Measurements from ENCODE around the gene ALOX15.

The ALOX15 gene

DNA sequence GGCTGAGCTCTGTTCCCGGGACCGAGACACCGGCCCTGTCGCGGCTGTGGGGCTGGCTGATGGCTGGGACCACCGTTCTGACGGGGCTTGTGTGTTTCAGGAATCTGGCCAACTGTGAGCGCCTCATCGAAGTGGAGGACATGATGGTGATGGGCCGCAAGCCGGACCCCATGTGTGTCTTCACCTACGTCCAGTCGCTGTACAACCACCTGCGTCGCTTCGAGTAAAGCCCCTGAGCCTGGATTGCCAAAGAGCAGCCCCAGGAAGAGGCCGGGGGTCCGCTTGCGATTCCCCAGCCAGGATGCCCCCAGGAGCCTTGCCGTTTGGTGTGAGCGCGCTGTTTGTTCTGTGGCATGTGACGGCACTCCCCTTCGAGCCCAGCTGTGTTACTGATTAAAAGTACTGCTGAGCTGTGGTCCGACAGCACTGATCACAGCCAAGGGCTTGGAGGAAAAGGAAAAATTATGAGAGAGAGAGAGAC lies 34.2 kb downstream of the ALOX15 start:
- TF ChIP-seq FOXP2 (optimal IDR thresholded peaks at IDR 0.05; ENCODE audit: borderline replicate concordance, extremely low read depth, extremely low read length, insufficient read depth) (no peak), SIN3A (IDR thresholded peaks at IDR 0.05; ENCODE audit: borderline replicate concordance, insufficient read depth, low read length) (no peak), TAF1 (IDR thresholded peaks at IDR 0.05; ENCODE audit: borderline replicate concordance, insufficient read depth, low read length) (no peak), POLR2AphosphoS5 (IDR thresholded peaks at IDR 0.05; ENCODE audit: low read depth, low read length) (no peak)
- TF ChIP-seq, protein P1, sequence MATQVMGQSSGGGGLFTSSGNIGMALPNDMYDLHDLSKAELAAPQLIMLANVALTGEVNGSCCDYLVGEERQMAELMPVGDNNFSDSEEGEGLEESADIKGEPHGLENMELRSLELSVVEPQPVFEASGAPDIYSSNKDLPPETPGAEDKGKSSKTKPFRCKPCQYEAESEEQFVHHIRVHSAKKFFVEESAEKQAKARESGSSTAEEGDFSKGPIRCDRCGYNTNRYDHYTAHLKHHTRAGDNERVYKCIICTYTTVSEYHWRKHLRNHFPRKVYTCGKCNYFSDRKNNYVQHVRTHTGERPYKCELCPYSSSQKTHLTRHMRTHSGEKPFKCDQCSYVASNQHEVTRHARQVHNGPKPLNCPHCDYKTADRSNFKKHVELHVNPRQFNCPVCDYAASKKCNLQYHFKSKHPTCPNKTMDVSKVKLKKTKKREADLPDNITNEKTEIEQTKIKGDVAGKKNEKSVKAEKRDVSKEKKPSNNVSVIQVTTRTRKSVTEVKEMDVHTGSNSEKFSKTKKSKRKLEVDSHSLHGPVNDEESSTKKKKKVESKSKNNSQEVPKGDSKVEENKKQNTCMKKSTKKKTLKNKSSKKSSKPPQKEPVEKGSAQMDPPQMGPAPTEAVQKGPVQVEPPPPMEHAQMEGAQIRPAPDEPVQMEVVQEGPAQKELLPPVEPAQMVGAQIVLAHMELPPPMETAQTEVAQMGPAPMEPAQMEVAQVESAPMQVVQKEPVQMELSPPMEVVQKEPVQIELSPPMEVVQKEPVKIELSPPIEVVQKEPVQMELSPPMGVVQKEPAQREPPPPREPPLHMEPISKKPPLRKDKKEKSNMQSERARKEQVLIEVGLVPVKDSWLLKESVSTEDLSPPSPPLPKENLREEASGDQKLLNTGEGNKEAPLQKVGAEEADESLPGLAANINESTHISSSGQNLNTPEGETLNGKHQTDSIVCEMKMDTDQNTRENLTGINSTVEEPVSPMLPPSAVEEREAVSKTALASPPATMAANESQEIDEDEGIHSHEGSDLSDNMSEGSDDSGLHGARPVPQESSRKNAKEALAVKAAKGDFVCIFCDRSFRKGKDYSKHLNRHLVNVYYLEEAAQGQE (IDR thresholded peaks at IDR 0.05; ENCODE audit: insufficient read depth in 1 of 2, low read depth in 2 of 2, low read length in 2 of 2): no peak

DNA sequence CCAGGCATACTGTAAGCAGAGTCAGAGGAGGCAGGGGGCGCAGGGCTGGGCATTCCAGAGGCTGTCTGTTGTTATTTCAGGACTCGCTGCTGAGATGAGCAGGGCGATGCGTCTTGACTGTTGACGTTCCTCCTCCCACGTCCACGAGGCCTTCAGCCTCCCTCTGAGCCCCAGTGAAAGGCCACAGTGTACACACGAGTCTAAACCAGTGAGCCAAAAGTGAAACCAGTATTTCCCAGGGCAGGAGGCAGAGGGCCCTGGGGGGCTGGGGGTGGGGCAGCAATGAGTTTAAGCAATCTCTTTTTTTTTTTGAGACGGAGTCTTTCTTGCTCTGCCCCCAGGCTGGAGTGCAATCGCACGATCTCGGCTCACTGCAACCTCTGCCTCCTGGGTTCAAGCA lies 35.7 kb downstream of the ALOX15 start:
- TF ChIP-seq POLR2AphosphoS5 (IDR thresholded peaks at IDR 0.05; ENCODE audit: low read depth, low read length) (no peak), FOXP2 (optimal IDR thresholded peaks at IDR 0.05; ENCODE audit: borderline replicate concordance, extremely low read depth, extremely low read length, insufficient read depth) (no peak), TAF1 (IDR thresholded peaks at IDR 0.05; ENCODE audit: borderline replicate concordance, insufficient read depth, low read length) (no peak), SIN3A (IDR thresholded peaks at IDR 0.05; ENCODE audit: borderline replicate concordance, insufficient read depth, low read length) (no peak)
- TF ChIP-seq, protein P1 (IDR thresholded peaks at IDR 0.05; ENCODE audit: insufficient read depth in 1 of 2, low read depth in 2 of 2, low read length in 2 of 2): no peak

DNA sequence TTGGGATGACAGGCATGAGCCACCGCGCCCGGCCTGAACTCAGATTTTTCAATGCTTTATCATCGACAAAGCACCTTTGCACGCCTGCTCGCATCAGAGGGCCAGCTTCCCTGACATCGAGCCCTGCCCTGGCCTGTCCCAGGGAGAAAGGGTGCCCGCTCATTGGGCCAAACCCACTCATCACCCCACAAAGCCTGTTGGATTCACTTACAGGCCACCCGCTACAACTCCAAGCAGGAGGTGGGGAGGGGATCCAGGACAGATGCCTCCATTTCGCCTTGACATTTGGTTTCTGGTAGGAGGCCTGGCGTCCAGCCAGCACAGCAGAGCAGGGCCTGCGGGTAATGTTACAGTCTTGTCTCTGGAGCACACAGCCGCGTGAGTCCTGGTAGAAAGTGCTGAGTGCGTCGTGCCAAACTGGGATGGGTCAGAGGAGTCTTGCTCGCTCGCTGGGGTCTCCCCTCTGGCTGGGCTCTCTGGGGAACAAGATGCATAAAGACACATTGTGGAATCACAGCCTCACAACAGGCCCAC lies 37.3 kb downstream of the ALOX15 start:
- TF ChIP-seq FOXP2 (optimal IDR thresholded peaks at IDR 0.05; ENCODE audit: borderline replicate concordance, extremely low read depth, extremely low read length, insufficient read depth): peak; percentile 15
- no peak for TF ChIP-seq POLR2AphosphoS5 (IDR thresholded peaks at IDR 0.05; ENCODE audit: low read depth, low read length)
- TF ChIP-seq TAF1 (IDR thresholded peaks at IDR 0.05; ENCODE audit: borderline replicate concordance, insufficient read depth, low read length): no peak

DNA sequence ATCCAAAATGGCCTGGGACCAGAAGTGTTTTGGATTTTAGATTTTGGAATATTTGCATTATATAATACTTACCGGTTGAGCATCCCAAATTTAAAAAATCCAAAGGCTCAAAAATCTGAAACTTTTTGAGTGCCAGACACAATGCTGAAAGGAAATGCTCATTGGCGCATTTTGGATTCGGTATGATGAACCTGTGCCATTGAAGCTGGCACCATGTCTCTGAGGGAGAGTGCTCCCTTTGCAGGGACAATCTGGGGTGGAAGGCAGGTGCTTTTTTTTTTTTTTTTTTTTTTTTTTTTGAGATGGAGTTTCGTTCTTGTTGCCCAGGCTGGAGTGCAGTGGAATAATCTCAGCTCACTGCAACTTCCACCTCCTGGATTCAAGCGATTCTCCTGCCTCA lies 39.4 kb downstream of the ALOX15 start:
- no peak for TF ChIP-seq SIN3A (IDR thresholded peaks at IDR 0.05; ENCODE audit: borderline replicate concordance, insufficient read depth, low read length)
- no peak for TF ChIP-seq POLR2AphosphoS5 (IDR thresholded peaks at IDR 0.05; ENCODE audit: low read depth, low read length)
- TF ChIP-seq, protein P1 (IDR thresholded peaks at IDR 0.05; ENCODE audit: insufficient read depth in 1 of 2, low read depth in 2 of 2, low read length in 2 of 2): no peak
- no peak for TF ChIP-seq TAF1 (IDR thresholded peaks at IDR 0.05; ENCODE audit: borderline replicate concordance, insufficient read depth, low read length)
- no peak for TF ChIP-seq FOXP2 (optimal IDR thresholded peaks at IDR 0.05; ENCODE audit: borderline replicate concordance, extremely low read depth, extremely low read length, insufficient read depth)

DNA sequence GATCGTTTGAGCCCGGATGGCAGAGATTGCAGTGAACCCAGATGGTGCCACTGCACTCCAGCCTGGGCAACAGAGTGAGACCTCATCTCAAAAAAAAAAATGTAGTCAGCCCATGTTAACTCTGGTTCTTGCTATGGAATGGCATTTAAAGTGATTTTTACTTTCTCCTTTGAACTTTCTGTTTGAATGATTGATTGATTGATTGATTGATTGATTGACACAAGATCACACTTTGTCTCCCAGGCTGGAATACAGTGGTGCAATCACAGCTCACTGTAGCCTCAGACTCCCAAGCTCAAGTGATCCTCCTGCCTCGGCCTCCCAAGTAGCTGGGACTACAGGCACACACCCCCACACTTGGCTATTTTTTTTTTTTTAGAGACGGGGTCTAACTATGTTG lies 40.2 kb downstream of the ALOX15 start:
- TF ChIP-seq FOXP2 (optimal IDR thresholded peaks at IDR 0.05; ENCODE audit: borderline replicate concordance, extremely low read depth, extremely low read length, insufficient read depth): no peak
- no peak for TF ChIP-seq TAF1 (IDR thresholded peaks at IDR 0.05; ENCODE audit: borderline replicate concordance, insufficient read depth, low read length)
- TF ChIP-seq, protein P1 (IDR thresholded peaks at IDR 0.05; ENCODE audit: insufficient read depth in 1 of 2, low read depth in 2 of 2, low read length in 2 of 2): no peak
- TF ChIP-seq POLR2AphosphoS5 (IDR thresholded peaks at IDR 0.05; ENCODE audit: low read depth, low read length): no peak
- TF ChIP-seq SIN3A (IDR thresholded peaks at IDR 0.05; ENCODE audit: borderline replicate concordance, insufficient read depth, low read length): no peak
